ENCODE data around the gene OTUD5.
"Not testable (repeated sequence)": the region's sequence is repeated elsewhere in the genome, so short reads cannot be mapped to it uniquely, and the experiment has no call there.

Gene OTUD5

GRCh38 chrX:48910926-48911411, 46.4 kb downstream of the OTUD5 start:
- DNase-seq, result no peak

GRCh38 chrX:48909703-48910294, 47.6 kb downstream of the OTUD5 start:
- DNase-seq, result no peak

GRCh38 chrX:48908600-48908999, 48.8 kb downstream of the OTUD5 start:
- DNase-seq, result no peak

DNA sequence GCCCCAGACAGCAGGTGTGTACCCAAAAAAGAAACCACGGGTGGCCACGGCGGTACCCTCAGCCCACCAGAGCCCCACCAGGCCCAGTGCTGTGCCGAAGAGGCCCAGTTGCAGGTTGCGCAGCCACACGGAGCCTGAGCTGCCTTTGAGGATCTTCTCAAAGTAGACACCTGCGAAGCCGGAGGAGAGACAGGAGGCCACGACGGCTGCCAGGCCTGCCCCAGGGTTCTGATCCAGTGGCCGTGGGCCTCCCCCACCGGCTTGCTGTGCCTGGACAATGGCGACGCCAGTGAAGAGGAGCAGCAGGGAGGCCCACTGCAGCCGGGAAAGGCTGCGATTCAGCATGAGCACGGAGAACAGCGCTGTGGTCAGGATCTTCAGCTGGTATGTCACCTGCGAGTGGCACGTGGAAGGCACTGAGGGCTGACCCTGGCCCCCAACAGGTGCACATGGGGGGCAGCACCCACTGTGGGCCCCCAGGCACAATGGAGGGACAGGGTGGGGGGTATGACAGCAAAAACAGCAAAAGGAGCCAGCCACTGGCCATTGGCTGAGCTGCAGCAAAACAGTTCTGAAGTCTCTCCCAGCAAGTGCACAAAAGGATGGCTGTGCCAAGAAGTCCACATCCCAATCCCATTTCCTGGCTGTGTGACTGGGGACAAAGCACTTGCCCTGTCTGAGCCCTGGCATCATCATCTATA, 52.2 kb downstream of the OTUD5 start:
- DNase-seq, result no peak

DNA sequence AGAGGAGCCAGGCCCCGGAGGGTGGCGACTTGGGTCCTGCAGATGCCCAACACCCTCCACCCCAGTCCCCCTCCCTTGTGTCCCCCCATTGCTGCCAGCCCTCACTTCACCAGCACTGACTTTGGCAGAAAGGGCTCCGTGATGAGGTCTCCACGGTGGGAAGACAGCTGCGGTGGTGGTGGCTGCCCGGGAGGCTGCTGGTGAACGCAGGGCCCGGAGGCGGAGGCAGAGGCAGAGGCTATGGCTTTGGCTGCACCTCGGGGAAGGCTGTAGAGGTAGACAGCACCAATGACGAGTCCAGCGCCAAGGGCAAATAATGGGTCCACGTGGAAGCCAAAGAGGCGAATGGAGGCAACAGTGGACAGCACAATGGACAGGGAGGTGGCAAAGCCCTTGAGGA, 52.8 kb downstream of the OTUD5 start:
- no peak for DNase-seq

DNA sequence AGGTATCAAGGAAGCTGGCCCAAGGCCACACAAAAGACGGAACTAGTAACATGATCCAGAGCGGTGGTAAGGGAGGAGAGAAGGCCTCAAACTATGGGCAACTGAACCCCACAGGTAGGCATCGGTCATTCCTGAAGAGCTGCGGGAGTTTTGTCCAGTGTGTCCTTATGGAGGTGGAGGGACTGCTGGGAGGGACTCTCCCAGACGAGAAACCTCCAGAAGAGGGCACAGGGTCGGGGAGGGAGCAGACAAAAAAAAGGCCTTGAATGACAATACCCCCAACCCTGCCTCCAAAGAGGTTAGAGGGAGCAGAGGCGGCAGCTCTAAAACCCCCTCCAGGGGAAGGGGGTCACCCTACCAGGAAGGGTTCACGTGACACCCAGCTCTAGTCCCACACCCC, 53.2 kb downstream of the OTUD5 start:
- no peak for DNase-seq

GRCh38 chrX:48903290-48903689, 54.1 kb downstream of the OTUD5 start:
- no peak for DNase-seq

- DNase-seq, result no peak
These were observed 54.6 kb downstream of the OTUD5 start for GRCh38 chrX:48902776-48903175.

DNA sequence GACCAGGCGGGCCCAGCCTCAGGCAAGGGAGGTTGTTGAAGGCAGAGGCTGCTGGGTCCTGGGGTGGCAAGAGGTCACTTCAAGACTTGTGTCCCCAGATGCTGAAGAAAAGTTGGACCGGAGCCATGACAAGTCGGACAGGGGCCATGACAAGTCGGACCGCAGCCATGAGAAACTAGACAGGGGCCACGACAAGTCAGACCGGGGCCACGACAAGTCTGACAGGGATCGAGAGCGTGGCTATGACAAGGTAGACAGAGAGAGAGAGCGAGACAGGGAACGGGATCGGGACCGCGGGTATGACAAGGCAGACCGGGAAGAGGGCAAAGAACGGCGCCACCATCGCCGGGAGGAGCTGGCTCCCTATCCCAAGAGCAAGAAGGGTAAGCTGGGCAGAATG, 55.3 kb downstream of the OTUD5 start:
- DNase-seq, result no peak

DNA sequence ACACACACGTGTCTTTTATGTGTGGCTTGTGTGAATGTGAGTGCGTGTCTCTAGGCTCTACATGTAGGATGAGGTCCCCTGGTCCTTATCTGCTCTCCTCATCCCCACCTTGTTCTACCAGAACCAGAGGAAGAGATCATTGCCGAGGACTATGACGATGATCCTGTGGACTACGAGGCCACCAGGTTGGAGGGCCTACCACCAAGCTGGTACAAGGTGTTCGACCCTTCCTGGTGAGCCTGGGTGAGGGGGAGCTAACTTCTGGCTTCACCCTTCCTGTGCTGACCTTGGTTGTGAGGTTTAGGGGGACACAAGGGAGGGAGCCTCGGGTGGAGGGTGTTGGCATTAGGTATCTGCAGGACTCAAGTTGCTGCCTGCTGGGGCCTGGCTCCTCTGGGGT, 56.3 kb downstream of the OTUD5 start:
- DNase-seq, result no peak

- DNase-seq, result no peak
These were observed 58.4 kb downstream of the OTUD5 start for GRCh38 chrX:48899078-48899410.

DNA sequence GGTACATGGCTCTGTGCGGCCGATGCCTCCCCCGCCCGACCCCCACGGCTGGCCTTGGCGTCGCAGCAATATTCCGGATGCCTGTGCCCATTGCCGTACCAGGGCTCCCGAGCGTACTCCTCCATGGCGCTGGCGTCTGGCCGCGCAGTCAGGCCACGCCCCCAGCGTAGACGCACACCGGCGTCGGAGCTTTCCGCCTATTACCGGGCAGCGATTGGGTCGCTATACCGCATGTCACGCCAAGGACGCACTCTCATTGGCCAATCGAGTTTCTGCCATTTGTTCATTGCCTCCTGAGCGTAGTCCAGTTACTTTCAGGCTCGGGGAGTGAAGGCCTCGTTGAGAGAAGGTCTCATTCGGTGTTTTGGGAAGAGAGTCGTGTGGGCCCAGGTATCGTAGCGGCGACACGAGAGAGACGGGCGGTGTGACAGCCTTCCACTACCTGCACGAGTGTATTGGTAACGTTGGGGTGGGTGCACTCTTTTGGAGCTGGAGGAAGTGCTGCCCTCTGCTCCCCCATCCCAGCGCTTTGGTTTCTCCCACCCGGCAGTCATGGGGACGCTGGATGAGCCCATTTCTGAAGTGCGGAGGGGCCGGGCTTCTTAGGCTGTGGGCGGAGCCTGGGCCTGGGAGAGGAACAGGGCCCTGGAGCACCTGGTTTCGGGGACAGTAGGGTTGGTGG, 59.6 kb downstream of the OTUD5 start, which contains the start of the genes PQBP1 and TIMM17B:
Gene PQBP1, plus strand, starts transcription at position 306 of the 682 bp plus-strand sequence. CDS start 580 bp downstream, outside the sequence.
Gene TIMM17B, minus strand, starts transcription at position 144 of the 682 bp plus-strand sequence. Its CDS starts 19 bp downstream, at position 125.
- peak; percentile 88 for DNase-seq

- peak; percentile 66 for DNase-seq
These were observed 60.2 kb downstream of the OTUD5 start for GRCh38 chrX:48897157-48897624.

DNA sequence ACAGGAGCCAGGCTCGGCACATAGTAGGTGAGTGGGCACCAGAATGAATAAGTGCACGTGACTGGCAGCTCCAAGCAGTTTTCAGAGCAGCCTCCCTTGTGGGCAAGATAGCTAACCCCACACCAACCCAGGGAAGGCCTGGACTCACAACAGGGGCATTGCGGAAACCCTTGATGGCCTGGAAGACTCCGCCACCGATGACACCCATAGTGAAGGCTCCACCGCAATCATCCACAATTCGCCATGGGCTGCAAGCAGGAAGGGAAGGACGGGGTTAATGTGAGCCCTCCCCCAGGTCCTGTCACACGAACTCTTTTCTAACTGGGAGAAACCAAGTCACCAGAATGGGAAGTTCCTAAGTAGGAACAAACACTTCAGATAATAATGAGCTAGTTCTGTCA, 60.8 kb downstream of the OTUD5 start:
- no peak for DNase-seq

- no peak for DNase-seq
These were observed 62.5 kb downstream of the OTUD5 start for GRCh38 chrX:48894891-48895290.

DNA sequence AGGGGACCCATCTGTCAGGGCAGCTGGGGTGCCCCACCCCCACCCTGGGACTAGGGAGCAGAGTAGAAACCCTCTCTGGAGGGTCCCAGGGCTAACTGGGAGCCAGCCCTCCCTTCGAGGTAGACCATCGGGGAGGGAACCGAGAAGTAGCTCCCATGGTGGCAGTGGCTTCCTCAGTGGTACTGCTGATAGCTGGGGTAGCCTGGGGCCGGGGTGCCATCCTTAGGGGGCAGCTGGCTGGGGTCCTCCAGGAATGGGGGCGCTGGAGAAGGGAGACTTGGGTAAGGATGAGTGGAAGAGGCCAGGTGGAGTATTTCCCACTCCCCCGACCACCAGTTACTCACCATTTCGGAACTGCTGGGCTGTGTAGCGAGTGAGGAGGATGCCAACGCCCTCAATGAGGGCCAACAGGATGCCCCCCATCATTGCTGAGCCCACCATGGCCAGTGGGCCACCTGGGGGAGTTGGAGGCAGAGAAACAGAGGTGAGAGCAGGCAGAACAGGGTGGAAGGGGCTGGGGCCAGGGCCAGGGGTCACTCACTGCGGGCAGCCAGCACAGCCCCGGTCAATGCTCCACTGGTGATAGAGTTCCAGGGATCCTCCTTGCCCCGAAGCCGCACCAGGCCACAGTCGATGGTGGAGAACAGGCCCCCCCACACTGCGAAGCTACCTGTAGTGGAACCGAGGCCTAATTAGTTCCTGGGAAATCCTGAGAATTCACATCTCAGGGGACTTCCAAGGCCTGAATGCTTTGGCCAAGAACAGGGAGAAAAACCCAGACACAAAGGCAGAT, 63.7 kb downstream of the OTUD5 start:
- no peak for DNase-seq

DNA sequence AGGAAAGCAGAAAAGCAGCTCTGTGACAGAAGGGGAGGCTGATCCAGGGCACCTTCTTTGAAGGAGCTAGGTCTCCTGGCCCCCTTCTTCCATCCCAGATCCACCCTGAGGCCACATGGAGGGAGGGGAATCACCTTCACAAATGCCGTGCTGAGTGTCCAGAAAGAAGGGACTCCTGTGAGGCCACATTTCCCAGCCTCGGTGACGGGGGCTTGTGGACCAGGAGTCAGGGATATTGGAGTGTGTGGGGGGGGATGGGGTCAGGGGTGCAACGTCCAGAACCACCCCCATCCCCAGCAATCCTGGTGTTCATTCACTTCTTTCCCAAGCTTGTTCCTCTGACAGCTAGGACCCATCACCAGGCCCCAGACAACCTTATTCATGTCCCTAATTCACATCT, 64.5 kb downstream of the OTUD5 start:
- no peak for DNase-seq

DNA sequence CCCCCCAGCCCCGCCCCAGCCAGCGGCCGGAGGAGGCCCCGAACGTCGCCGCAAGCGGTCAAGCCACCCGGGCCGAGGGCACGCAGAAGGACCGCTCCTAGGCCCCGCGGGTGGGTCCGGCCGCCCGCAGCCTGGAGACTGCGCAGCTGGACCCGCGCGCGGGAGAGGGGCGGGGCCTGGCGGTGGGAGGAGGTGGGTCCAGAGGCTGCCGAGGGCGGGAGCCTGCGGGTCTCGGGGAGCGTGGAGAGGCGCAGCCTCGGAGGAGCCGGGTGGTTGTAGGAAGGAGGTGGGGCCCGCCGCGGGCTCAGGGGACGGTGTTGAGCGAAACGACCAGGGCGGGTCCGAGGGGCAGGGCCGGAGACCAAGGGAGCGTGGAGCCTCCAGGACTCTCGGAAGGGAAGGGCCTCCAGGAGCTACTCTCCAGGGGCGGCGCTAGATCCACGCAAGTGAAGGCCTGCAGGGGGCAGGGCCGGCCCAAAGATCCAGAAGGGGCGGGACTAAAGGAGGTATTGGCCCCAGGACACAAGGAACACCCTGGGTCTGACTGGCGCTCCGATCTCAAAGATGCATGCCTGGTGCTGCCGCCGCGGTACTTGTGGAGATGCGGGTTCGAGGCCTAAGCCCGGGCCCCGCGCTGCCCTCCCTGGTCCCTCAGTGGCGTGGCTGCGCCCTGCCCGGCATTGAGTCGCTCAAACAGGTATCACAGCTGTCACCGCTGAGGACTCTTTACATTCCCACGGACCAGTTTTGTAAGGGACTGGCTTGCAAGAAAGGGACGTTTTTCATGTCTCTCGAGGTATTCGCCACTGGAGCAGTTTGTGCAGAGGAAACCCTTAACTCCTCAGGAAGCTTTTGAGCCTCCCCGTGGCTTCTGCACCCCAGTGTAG, 65.8 kb downstream of the OTUD5 start:
- DNase-seq, result peak; percentile 75

- DNase-seq, result no peak
These were observed 66.4 kb downstream of the OTUD5 start for GRCh38 chrX:48890934-48891401.

- peak; percentile 7 for DNase-seq
These were observed 67.0 kb downstream of the OTUD5 start for GRCh38 chrX:48890296-48890925.

DNA sequence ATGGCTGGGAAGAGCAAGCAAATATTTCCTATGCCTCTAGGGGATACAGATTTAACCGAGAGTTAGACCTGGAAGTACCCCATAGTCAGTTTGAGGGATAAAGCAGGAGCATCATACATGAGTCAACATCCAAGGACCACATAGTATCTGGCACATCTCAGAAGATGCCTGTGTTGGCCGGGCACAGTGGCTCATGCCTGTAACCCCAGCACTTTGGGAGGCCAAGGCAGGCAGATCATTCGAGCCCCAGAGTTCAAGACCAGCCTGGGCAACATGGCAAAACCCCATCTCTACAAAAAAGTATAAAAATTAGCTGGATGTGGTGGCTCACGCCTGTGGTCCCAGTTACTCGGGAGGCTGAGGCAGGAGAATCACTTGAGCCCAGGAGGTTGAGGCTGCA, 70.8 kb downstream of the OTUD5 start:
- not testable (repeated sequence) for DNase-seq

Measured in stimulated activated CD4-positive, alpha-beta T cell treated with anti-CD3 and anti-CD28 coated beads, Interleukin-1b, Interleukin-23, amount 100 ng/mL, for 48 hours (primary cell).